Measurements from ENCODE around the gene AP2B1.

GRCh38 chr17:35540589-35541404 lies 46.3 kb upstream of the AP2B1 start:
- TF ChIP-seq CTCF (IDR thresholded peaks at IDR 0.05; ENCODE audit: low read depth, low read length) (no peak), EZH2phosphoT487 (IDR thresholded peaks at IDR 0.05; ENCODE audit: low read depth) (no peak)

Data from OCI-LY3 (cell line).